Right kidney (tissue), 1 donor: ENCODE data around the gene KCNS3.
"Not testable (repeated sequence)": the region's sequence is repeated elsewhere in the genome, so short reads cannot be mapped to it uniquely, and the experiment has no call there.

Experiments used
- DNase-seq: peaks from one replicate; pipeline ENCODE4 v3.0.0-alpha.2; 2016

KCNS3 gene

GRCh38 chr2:17940091-17940630 is 61.7 kb downstream of the KCNS3 start:
- no peak for DNase-seq

GRCh38 chr2:17943444-17943843 is 65.0 kb downstream of the KCNS3 start:
- no peak for DNase-seq

- no peak for DNase-seq
Observed at GRCh38 chr2:17947113-17947512, 68.6 kb downstream of the KCNS3 start.

- no peak for DNase-seq
Observed at GRCh38 chr2:17950006-17950405, 71.5 kb downstream of the KCNS3 start.

GRCh38 chr2:17951563-17951962 is 73.1 kb downstream of the KCNS3 start:
- no peak for DNase-seq

- DNase-seq, result no peak
Observed at GRCh38 chr2:17958466-17959092, 80.1 kb downstream of the KCNS3 start.

GRCh38 chr2:17959356-17959755 is 80.9 kb downstream of the KCNS3 start:
- no peak for DNase-seq

- no peak for DNase-seq
Observed at GRCh38 chr2:17959833-17960232, 81.4 kb downstream of the KCNS3 start.

- no peak for DNase-seq
Observed at GRCh38 chr2:17960925-17961324, 82.5 kb downstream of the KCNS3 start.

- no peak for DNase-seq
Observed at GRCh38 chr2:17961789-17962188, 83.3 kb downstream of the KCNS3 start.

GRCh38 chr2:17962876-17963275 is 84.4 kb downstream of the KCNS3 start:
- no peak for DNase-seq

GRCh38 chr2:17963571-17963970 is 85.1 kb downstream of the KCNS3 start:
- DNase-seq, result not testable (repeated sequence)

- no peak for DNase-seq
Observed at GRCh38 chr2:17965196-17965595, 86.7 kb downstream of the KCNS3 start.

GRCh38 chr2:17966798-17967197 is 88.3 kb downstream of the KCNS3 start:
- DNase-seq, result no peak

GRCh38 chr2:17969661-17970060 is 91.2 kb downstream of the KCNS3 start:
- no peak for DNase-seq

- no peak for DNase-seq
Observed at GRCh38 chr2:17971531-17972125, 93.2 kb downstream of the KCNS3 start.

- DNase-seq, result no peak
Observed at GRCh38 chr2:17972991-17973390, 94.5 kb downstream of the KCNS3 start.

GRCh38 chr2:17975401-17975800 is 96.9 kb downstream of the KCNS3 start:
- no peak for DNase-seq

GRCh38 chr2:17976871-17977746 is 98.6 kb downstream of the KCNS3 start:
- DNase-seq, result no peak

GRCh38 chr2:17979707-17980106 is 101.2 kb downstream of the KCNS3 start:
- DNase-seq, result no peak

- DNase-seq, result no peak
Observed at GRCh38 chr2:17981936-17982335, 103.5 kb downstream of the KCNS3 start.
